GM21717 (cell line): ENCODE results near the gene FOXRED2.
"Not testable (repeated sequence)": the region's sequence is repeated elsewhere in the genome, so short reads cannot be mapped to it uniquely, and the experiment has no call there.

Experiments used
- ATAC-seq: cut with Tn5 transposase; IDR thresholded peaks from one replicate; pipeline ENCODE4 v1.9.1; 2021; ENCODE audit warnings: mild to moderate bottlenecking, moderate library complexity; ENCODE audit not compliant: unreplicated experiment

FOXRED2 gene

GRCh38 chr22:36470162-36470993 is 36.5 kb downstream of the FOXRED2 start:
- ATAC-seq = no peak

GRCh38 chr22:36469094-36469710 is 37.6 kb downstream of the FOXRED2 start:
- no peak for ATAC-seq

- ATAC-seq = no peak
Observed at GRCh38 chr22:36467946-36468345, 38.9 kb downstream of the FOXRED2 start.

GRCh38 chr22:36467042-36467810 is 39.6 kb downstream of the FOXRED2 start:
- no peak for ATAC-seq

GRCh38 chr22:36466258-36466657 is 40.6 kb downstream of the FOXRED2 start:
- no peak for ATAC-seq

GRCh38 chr22:36465232-36466021 is 41.4 kb downstream of the FOXRED2 start:
- ATAC-seq = no peak

- no peak for ATAC-seq
Observed at GRCh38 chr22:36464715-36465231, 42.1 kb downstream of the FOXRED2 start.

- no peak for ATAC-seq
Observed at GRCh38 chr22:36463783-36464184, 43.1 kb downstream of the FOXRED2 start.

- no peak for ATAC-seq
Observed at GRCh38 chr22:36461665-36462649, 44.9 kb downstream of the FOXRED2 start.

- no peak for ATAC-seq
Observed at GRCh38 chr22:36460202-36460601, 46.6 kb downstream of the FOXRED2 start.

- ATAC-seq = no peak
Observed at GRCh38 chr22:36457688-36458450, 49.0 kb downstream of the FOXRED2 start.

GRCh38 chr22:36456464-36456845 is 50.4 kb downstream of the FOXRED2 start:
- no peak for ATAC-seq

- no peak for ATAC-seq
Observed at GRCh38 chr22:36455571-36456463, 51.0 kb downstream of the FOXRED2 start.

- ATAC-seq = peak; percentile 47
Observed at GRCh38 chr22:36454916-36455570, 51.8 kb downstream of the FOXRED2 start.

- no peak for ATAC-seq
Observed at GRCh38 chr22:36453855-36454378, 52.9 kb downstream of the FOXRED2 start.

GRCh38 chr22:36452978-36453607 is 53.7 kb downstream of the FOXRED2 start:
- not testable (repeated sequence) for ATAC-seq
